GM21825 (cell line): ENCODE measurements around the gene GARIN1A.
"Not testable (repeated sequence)": the region's sequence is repeated elsewhere in the genome, so short reads cannot be mapped to it uniquely, and the experiment has no call there.

ENCODE experiments used
- ATAC-seq: cut with Tn5 transposase; IDR thresholded peaks from one replicate; pipeline ENCODE4 v1.9.1; 2021; ENCODE audit warnings: mild to moderate bottlenecking, moderate library complexity; ENCODE audit not compliant: unreplicated experiment

The GARIN1A gene

GRCh38 chr7:128683270-128683669 lies 11.2 kb downstream of the GARIN1A start:
- not testable (repeated sequence) for ATAC-seq

- not testable (repeated sequence) for ATAC-seq
Measured at GRCh38 chr7:128683738-128684137, 11.6 kb downstream of the GARIN1A start.

GRCh38 chr7:128687131-128687530 lies 15.0 kb downstream of the GARIN1A start:
- no peak for ATAC-seq

- no peak for ATAC-seq
Measured at GRCh38 chr7:128688492-128688891, 16.4 kb downstream of the GARIN1A start.

GRCh38 chr7:128689161-128689935 lies 17.3 kb downstream of the GARIN1A start:
- not testable (repeated sequence) for ATAC-seq

- no peak for ATAC-seq
Measured at GRCh38 chr7:128691227-128691626, 19.1 kb downstream of the GARIN1A start.

- ATAC-seq, result no peak
Measured at GRCh38 chr7:128692623-128693270, 20.7 kb downstream of the GARIN1A start.

- no peak for ATAC-seq
Measured at GRCh38 chr7:128693373-128694015, 21.4 kb downstream of the GARIN1A start.

- ATAC-seq, result no peak
Measured at GRCh38 chr7:128694738-128695137, 22.6 kb downstream of the GARIN1A start.

- no peak for ATAC-seq
Measured at GRCh38 chr7:128697302-128697905, 25.3 kb downstream of the GARIN1A start.

GRCh38 chr7:128699196-128699712 lies 27.2 kb downstream of the GARIN1A start:
- no peak for ATAC-seq

- ATAC-seq, result no peak
Measured at GRCh38 chr7:128699895-128700294, 27.8 kb downstream of the GARIN1A start.

GRCh38 chr7:128701062-128701785 lies 29.1 kb downstream of the GARIN1A start:
- ATAC-seq, result no peak

GRCh38 chr7:128703609-128704241 lies 31.6 kb downstream of the GARIN1A start:
- no peak for ATAC-seq

- no peak for ATAC-seq
Measured at GRCh38 chr7:128705891-128706333, 33.8 kb downstream of the GARIN1A start.

GRCh38 chr7:128707752-128708151 lies 35.7 kb downstream of the GARIN1A start:
- no peak for ATAC-seq

- no peak for ATAC-seq
Measured at GRCh38 chr7:128708235-128708634, 36.1 kb downstream of the GARIN1A start.

- no peak for ATAC-seq
Measured at GRCh38 chr7:128708824-128709223, 36.7 kb downstream of the GARIN1A start.

- no peak for ATAC-seq
Measured at GRCh38 chr7:128710481-128710880, 38.4 kb downstream of the GARIN1A start.

GRCh38 chr7:128713794-128714193 lies 41.7 kb downstream of the GARIN1A start:
- no peak for ATAC-seq
